ENCODE results near the gene SPDYE18. TPM values are rescaled to one million over a fixed set of nuclear protein-coding genes. Genes with fewer than 3 reads are reported as not detected.
"Not testable (repeated sequence)": the region's sequence is repeated elsewhere in the genome, so short reads cannot be mapped to it uniquely, and the experiment has no call there.

SPDYE18 gene
- total RNA-seq, 2 experiments from 2014 or later, result 0.70 to 1.1 TPM

DNA sequence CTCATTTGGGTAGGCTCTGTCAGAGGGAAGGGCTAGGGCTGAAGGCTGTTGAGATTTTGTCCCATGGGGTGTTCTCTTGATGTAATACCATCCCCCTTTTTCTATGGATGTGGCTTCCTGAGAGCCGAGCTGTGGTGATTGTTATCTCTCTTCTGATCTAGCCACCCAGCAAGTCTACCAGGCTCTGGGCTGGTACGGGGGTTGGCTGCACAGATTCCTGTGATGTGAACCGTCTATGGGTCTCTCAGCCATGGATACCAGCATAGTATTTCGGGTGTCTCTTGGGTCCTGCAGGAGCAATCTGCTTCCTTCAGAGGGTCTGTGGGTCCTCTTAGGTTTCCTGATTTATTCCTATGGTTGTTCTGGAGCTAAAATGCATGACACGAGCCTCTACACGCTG is 8.8 kb upstream of the SPDYE18 start:
- H3K4me3 Mint-ChIP-seq; ATAC-seq; H3K9me3 Mint-ChIP-seq (ENCODE audit: low read depth); H3K27me3 Mint-ChIP-seq; H3K27ac Mint-ChIP-seq; DNase-seq; CTCF ChIA-PET: not testable (repeated sequence)
- peaks cover 13% of the 10 kb centered on the region for H3K36me3 Mint-ChIP-seq
- H3K4me1 Mint-ChIP-seq, result peaks cover 11% of the 10 kb centered on the region

DNA sequence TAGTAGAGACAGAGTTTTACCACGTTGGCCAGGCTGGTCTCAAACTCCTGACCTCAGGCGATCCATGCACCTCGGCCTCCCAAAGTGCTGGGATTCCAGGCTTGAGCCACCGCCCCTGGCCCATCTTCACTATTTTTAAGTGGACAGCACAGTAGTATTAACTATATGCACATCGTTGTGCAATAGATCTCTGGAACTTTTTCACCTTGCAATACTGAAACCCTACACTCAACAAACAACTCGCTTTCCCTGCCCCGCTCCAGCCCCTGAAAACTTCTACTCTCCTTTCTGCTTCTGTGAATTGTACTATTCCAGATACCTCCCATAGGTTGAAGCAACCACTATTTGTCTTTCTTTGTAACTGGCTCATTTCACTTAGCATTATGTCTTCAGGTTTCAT is 3.5 kb upstream of the SPDYE18 start:
- H3K9me3 Mint-ChIP-seq (ENCODE audit: low read depth); H3K36me3 Mint-ChIP-seq; H3K27me3 Mint-ChIP-seq; ATAC-seq; H3K27ac Mint-ChIP-seq; H3K4me3 Mint-ChIP-seq; DNase-seq; CTCF ChIA-PET: not testable (repeated sequence)
- H3K4me1 Mint-ChIP-seq, result peaks cover 11% of the 10 kb centered on the region

DNA sequence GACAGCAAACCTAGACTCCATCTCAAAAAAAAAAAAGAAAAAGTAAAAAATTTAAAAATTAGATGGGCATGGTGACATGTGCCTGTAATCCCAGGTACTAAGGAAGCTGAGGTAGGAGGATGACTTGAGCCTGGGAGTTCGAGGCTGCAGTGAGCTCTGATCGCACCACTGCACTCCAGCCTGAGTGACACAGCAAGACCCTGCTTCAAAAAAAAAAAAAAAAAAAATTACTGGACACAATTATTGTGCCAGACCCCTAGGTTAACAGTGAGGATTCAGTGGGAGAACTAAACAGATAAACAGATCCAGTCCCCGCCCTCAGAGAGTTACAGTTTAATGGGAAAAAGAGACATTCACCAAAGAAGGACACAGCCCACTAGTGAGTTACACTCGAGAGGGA is 1.4 kb upstream of the SPDYE18 start:
- CTCF ChIA-PET; DNase-seq; H3K27ac Mint-ChIP-seq; H3K27me3 Mint-ChIP-seq; H3K36me3 Mint-ChIP-seq; H3K4me3 Mint-ChIP-seq; ATAC-seq; H3K9me3 Mint-ChIP-seq (ENCODE audit: low read depth): not testable (repeated sequence)
- H3K4me1 Mint-ChIP-seq, result peaks cover 10% of the 10 kb centered on the region

DNA sequence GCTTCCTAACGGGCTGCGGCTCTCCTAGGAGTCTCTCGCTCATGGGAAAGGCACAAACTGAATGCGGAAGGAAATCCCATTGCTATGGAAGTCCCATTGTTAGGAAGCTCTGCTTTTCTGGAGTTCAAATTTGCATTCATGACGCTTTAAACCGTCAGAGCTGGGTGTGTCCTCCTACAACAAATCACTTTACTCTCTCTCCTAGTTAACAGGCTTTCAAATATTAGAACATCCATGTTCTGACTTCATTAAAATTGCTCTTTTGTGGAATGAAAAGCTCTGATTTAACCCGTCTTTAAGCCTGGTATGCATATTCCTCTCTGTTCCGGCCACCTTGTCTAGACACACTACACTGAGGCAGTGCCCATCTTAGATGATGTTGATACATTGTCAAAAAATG is 30.1 kb downstream of the SPDYE18 start, which contains the start of gene SPDYE17:
SPDYE17 (minus strand) TSS at position 101 of the 400 bp plus-strand sequence. CDS start 1,791 bp downstream, outside the sequence.
- CTCF ChIA-PET; H3K9me3 Mint-ChIP-seq (ENCODE audit: low read depth); H3K27me3 Mint-ChIP-seq; H3K27ac Mint-ChIP-seq; ATAC-seq; DNase-seq; H3K4me1 Mint-ChIP-seq; H3K36me3 Mint-ChIP-seq; H3K4me3 Mint-ChIP-seq: not testable (repeated sequence)

DNA sequence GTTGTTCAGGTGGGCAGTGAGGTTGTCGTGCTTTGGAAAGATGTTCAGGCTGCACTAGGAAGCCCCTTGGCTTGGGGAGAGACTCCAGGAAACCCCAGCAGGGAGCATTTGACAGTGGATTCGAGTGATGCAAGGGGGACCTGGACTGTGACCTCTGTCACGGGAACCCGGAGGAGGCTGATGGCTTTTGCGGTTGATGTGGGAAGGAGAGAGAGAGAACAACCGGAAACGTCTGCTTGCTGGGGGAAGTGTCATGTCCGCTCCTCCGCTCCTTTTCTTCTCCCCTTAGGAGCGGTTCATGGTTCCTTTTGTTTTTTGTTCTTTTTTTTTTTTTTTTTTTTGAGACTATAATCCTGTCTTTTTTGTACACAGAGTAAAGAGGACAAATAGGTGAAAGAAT is 36.0 kb downstream of the SPDYE18 start:
- H3K4me1 Mint-ChIP-seq; H3K4me3 Mint-ChIP-seq; H3K27ac Mint-ChIP-seq; H3K9me3 Mint-ChIP-seq (ENCODE audit: low read depth); H3K27me3 Mint-ChIP-seq; H3K36me3 Mint-ChIP-seq; ATAC-seq; DNase-seq; CTCF ChIA-PET: not testable (repeated sequence)

DNA sequence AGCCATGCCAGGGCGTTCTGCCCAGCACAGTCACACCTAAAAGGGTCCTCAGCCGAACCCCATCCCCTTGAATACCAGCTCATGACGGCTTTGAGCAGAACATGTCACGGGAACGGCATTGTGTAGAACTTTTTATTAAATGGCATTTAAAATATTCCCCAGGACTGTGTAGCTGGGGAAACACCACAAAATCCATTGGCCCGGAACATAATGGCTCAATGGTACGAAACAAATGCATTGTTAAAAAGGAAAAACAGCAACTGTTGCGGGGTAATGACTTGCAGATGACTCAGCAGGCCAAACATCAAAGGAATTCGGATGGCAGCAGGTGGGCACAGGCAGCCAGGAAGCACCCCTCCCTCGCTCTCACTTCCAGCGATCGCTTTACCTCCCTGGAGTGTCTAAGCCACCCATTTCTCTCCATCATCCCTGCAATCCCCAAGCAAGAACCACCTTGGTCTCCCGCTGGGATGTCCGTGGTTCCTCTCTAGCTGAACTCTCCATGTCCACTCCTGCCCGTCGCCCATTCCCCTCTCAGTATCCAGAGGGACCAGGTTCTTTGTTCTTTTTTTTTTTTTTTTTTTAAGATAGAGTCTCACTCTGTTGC is 52.2 kb downstream of the SPDYE18 start:
- DNase-seq; H3K9me3 Mint-ChIP-seq (ENCODE audit: low read depth); H3K4me3 Mint-ChIP-seq; H3K36me3 Mint-ChIP-seq; CTCF ChIA-PET; H3K27ac Mint-ChIP-seq; ATAC-seq; H3K27me3 Mint-ChIP-seq; H3K4me1 Mint-ChIP-seq: not testable (repeated sequence)

DNA sequence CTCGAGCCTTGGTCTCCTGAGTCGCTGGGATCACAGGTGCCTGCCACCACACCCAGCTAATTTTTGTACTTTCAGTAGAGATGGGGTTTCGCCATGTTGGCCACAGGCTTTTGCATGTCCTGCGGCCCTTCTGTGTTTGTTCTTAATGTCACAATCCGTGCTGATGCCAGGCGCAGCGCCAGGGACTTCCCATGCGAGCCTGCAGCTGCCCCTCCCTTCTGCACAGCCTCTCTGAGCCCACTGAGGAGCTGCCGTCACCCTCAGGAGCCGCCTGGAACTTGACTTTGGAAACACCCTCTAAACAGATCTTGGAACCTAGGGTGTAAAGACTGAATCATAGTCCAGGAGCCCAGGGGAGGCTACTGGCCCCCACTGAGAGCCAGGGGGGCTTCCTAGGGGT is 54.4 kb downstream of the SPDYE18 start:
- H3K9me3 Mint-ChIP-seq (ENCODE audit: low read depth); H3K4me1 Mint-ChIP-seq; H3K4me3 Mint-ChIP-seq; H3K36me3 Mint-ChIP-seq; CTCF ChIA-PET; DNase-seq; ATAC-seq; H3K27me3 Mint-ChIP-seq; H3K27ac Mint-ChIP-seq: not testable (repeated sequence)

DNA sequence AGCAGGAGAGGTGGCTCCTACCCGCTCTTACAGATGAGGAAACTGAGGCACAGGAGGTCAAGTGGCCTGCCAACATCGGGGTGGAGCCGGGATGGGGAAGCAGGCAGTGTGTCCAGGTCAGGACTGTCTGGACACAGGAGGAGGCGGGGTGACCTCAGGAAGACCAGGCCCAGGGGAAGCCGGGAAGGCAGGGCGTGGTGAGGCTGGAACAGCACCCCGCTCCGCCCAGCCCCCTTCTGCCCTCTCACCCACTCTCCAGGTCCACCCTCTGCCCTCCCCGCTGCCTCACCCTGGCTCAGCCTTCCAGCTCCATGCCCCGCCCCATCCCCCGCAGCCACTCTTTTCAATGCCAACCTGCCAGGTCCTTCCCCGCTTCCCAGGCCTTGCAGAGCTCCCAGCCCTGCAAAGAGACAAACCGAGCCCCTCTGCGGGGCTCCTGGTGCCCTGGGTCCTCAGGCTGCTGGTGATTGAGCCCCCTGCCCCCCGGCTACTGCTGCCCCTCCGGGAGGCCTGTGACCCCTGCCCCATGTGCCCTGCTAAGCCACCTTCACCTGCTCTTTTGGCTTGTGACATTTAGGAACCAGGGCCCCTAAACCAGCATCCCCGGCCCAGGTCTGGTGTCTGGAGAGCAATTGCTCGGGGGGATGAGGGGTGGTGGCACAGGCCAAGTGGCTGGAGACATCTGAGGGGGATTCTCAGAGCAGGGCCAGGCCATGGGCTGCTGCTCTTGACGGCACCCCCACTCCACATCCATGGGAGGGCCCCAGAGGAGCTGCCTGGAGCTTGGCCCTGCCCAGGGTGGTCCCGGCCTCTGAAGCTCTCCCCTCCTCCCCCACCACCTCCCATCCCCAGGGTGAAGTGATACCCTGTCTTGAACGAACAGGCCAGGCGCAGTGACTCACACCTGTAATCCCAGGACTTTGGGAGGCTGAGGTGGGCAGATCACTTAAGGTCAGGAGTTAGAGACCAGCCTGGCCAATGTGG is 55.9 kb downstream of the SPDYE18 start:
- H3K36me3 Mint-ChIP-seq; H3K27ac Mint-ChIP-seq; DNase-seq; H3K4me1 Mint-ChIP-seq; ATAC-seq; CTCF ChIA-PET; H3K9me3 Mint-ChIP-seq (ENCODE audit: low read depth); H3K4me3 Mint-ChIP-seq; H3K27me3 Mint-ChIP-seq: not testable (repeated sequence)

DNA sequence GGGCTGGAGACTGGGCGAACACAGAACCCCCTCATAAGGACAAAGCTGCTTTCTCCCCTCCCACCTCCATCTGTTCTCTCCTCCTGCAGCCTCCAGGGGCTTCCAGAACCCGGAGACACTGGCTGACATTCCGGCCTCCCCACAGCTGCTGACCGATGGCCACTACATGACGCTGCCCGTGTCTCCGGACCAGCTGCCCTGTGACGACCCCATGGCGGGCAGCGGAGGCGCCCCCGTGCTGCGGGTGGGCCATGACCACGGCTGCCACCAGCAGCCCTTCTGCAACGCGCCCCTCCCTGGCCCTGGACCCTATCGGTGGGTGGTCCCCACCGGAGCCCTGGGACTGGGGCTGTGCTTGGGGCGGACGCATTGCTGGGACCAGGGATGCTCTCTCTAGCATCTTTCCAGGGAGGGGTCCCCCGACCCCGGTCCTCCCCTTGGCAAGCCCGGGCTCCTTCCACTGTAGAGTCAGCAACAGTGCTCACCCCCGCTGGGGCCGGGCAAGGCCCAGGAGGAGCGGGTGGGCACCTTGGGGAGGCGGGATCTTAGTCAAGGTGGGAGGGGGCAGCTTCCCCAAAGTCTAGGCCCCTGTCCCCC is 56.8 kb downstream of the SPDYE18 start:
- H3K27me3 Mint-ChIP-seq, result not testable (repeated sequence)

DNA sequence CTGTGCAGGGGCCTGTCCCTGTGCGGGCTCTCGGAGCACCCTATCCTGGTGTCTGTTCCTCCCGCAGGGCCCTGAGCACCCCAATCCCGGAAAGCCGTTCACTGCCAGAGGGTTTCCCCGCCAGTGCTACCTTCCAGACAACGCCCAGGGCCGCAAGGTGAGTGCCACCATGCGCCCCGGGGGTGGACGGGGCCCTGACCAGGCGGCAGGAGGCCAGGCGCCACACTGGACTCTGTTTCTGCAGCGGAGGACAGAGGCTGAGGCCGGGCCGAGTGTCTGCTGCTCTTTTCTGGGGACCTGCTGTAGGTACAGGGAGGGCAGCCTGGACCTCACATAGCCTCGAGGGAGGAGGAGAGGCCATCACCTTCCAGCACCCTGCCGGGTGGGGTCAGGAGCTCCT is 58.2 kb downstream of the SPDYE18 start:
- H3K4me3 Mint-ChIP-seq; H3K9me3 Mint-ChIP-seq (ENCODE audit: low read depth); DNase-seq; H3K4me1 Mint-ChIP-seq; H3K27me3 Mint-ChIP-seq; ATAC-seq; CTCF ChIA-PET; H3K36me3 Mint-ChIP-seq; H3K27ac Mint-ChIP-seq: not testable (repeated sequence)

More for the DNA sequence above, 56.8 kb downstream of the SPDYE18 start:
- H3K36me3 Mint-ChIP-seq; H3K9me3 Mint-ChIP-seq (ENCODE audit: low read depth); DNase-seq; ATAC-seq; H3K27ac Mint-ChIP-seq; H3K4me3 Mint-ChIP-seq; H3K4me1 Mint-ChIP-seq; CTCF ChIA-PET: not testable (repeated sequence)

DNA sequence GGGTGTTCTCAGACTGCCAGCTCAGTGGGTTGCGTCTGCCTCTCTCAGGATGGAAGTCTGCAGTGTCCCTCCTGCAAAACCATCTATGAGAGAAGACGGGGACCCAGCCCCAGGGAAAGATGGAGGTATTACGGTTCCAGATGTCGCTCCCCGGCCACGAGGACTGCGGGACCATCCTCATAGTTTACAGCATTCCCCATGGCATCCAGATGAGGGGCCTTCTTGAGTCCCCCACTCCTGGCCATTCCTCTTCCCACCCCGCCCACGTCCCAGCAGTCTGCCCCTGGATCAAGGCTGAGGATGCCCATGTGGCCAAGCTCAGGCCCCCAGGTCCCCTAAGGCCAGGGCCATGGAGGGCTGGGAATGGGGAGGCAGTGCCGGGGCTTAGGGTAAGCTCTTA is 59.1 kb downstream of the SPDYE18 start:
- H3K27me3 Mint-ChIP-seq; ATAC-seq; H3K4me3 Mint-ChIP-seq; H3K4me1 Mint-ChIP-seq; H3K27ac Mint-ChIP-seq; DNase-seq; CTCF ChIA-PET; H3K9me3 Mint-ChIP-seq (ENCODE audit: low read depth); H3K36me3 Mint-ChIP-seq: not testable (repeated sequence)

DNA sequence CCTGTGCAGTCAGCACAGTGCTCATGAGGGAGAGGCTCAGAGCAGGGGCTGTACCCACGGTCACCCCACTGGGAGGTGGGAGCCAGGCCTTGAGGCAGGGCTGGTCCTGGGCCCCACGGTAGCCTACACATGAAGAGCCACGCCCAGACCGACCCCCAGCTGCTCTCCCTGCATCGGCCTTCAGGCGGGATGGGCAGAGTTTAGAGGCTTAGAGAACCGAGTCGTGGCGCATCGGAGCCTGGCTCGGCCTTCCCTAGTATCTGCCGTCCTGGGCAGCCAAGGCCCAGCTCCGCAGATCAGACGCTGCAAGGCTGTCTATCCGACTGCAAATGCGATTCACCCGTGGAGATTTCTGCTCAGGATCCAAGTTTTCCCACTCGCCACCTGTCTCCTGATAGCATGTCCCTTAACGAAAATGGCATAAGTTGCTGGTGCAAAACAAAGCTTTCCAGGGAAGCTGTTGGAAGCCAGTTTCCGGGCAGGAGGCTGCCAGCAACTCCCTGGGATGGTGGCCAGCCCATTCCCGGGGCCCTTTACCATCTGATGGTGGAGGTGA is 59.6 kb downstream of the SPDYE18 start:
- H3K4me3 Mint-ChIP-seq; H3K4me1 Mint-ChIP-seq; ATAC-seq; DNase-seq; CTCF ChIA-PET; H3K27me3 Mint-ChIP-seq; H3K9me3 Mint-ChIP-seq (ENCODE audit: low read depth); H3K27ac Mint-ChIP-seq; H3K36me3 Mint-ChIP-seq: not testable (repeated sequence)

DNA sequence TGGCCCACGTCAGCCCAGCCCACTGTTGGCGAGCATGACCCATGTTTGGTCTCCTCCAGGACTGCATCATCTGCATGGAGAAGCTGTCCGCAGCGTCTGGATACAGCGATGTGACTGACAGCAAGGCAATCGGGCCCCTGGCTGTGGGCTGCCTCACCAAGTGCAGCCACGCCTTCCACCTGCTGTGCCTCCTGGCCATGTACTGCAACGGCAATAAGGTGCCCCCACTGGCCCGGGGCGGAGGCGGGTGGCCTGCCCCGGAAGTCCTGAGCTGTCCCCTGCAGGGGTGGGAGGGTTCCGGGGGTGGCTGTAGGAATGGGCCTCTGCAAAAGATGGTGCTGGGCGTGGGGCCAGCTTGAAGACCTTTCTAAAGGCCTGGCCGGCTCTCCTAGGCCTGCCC is 60.3 kb downstream of the SPDYE18 start:
- H3K9me3 Mint-ChIP-seq (ENCODE audit: low read depth); H3K4me3 Mint-ChIP-seq; ATAC-seq; CTCF ChIA-PET; DNase-seq; H3K27ac Mint-ChIP-seq; H3K4me1 Mint-ChIP-seq; H3K27me3 Mint-ChIP-seq; H3K36me3 Mint-ChIP-seq: not testable (repeated sequence)

All from activated CD8-positive, alpha-beta memory T cell treated with anti-CD3 and anti-CD28 coated beads, Interleukin-2, amount 10 ng/mL, durations not matched to agents 7 days and 5 days (primary cell).